Ovary (tissue), 3 donors: ENCODE data around the gene MORN3.

Experiments
- CTCF ChIP-seq, 3 donors: fragments of 450-650 bp in 2 of 3; fragments of 200-600 bp in 1 of 3; IDR thresholded peaks; one replicate each; pipeline versions ENCODE4 v1.5.1 to v1.8.0; 2016 to 2022; ENCODE audit warnings: antibody characterized with exemption in 3 of 3, mild to moderate bottlenecking in 1 of 3
- POLR2A ChIP-seq: fragments of 450-650 bp; IDR thresholded peaks from one replicate; pipeline ENCODE4 v1.6.1; 2017; ENCODE audit warnings: antibody characterized with exemption, mild to moderate bottlenecking, moderate library complexity
- donor health status: DM: no; HTN: no; CAD: no.

GRCh38 chr12:121712190-121712460 lies 42.7 kb upstream of the MORN3 start:
- TF ChIP-seq CTCF (IDR thresholded peaks at IDR 0.05): no peak
- no peak for TF ChIP-seq POLR2A
